Activated T-cell treated with anti-CD3 and anti-CD28 coated beads, Interleukin-2, amount 50 U/mL, for 24 hours (primary cell): Measurements from ENCODE around the gene PRKCH.
"Not testable (repeated sequence)": the region's sequence is repeated elsewhere in the genome, so short reads cannot be mapped to it uniquely, and the experiment has no call there.

Source experiments
- DNase-seq: peaks from one replicate; pipeline ENCODE4 v3.0.0-alpha.2; 2020
- H3K27ac Mint-ChIP-seq: 2 replicates; pipeline ENCODE4 v1.8.0; 2020; ENCODE audit warnings: mild to moderate bottlenecking, mixed read lengths
- H3K27me3 Mint-ChIP-seq: 2 replicates; pipeline ENCODE4 v1.8.0; 2020; ENCODE audit warnings: mixed read lengths
- H3K36me3 Mint-ChIP-seq: 2 replicates; pipeline ENCODE4 v1.8.0; 2020; ENCODE audit warnings: low read depth, mixed read lengths
- H3K4me1 Mint-ChIP-seq: 2 replicates; pipeline ENCODE4 v1.8.0; 2020; ENCODE audit warnings: low read depth, mixed read lengths
- H3K4me3 Mint-ChIP-seq: 2 replicates; pipeline ENCODE4 v1.8.0; 2020; ENCODE audit warnings: mild to moderate bottlenecking, moderate library complexity, mixed read lengths
- H3K9me3 Mint-ChIP-seq: 2 replicates; pipeline ENCODE4 v1.8.0; 2020; ENCODE audit warnings: mixed read lengths

The PRKCH gene

DNA sequence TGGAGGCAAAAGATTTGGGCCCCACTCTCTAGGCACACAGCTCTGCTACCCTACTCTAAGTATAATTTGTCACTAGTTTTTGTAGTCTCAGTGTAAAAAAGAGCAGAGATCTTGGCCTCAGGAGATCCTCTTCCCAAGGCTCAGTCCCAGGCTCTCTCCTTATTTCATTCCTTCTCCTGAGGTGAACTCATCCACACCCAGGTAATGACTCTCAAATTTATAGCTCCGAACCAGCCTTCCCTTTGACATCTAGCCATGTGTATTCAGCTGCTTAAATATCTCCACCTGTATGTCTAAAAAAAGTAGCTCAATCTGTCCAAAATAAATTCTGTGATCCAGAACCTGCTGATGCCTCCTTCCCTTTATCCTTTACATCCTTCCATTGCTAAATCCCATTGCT lies 200.4 kb downstream of the PRKCH start:
- peak overlapping the region; percentile 77 for H3K27ac Mint-ChIP-seq
- H3K4me3 Mint-ChIP-seq, result no peak overlapping the region
- H3K4me1 Mint-ChIP-seq, result peaks cover 93% of the 10 kb centered on the region
- H3K9me3 Mint-ChIP-seq, result no peaks in the 10 kb centered on the region
- DNase-seq, result no peak
- H3K36me3 Mint-ChIP-seq, result peaks cover 78% of the 10 kb centered on the region
- no peaks in the 10 kb centered on the region for H3K27me3 Mint-ChIP-seq

DNA sequence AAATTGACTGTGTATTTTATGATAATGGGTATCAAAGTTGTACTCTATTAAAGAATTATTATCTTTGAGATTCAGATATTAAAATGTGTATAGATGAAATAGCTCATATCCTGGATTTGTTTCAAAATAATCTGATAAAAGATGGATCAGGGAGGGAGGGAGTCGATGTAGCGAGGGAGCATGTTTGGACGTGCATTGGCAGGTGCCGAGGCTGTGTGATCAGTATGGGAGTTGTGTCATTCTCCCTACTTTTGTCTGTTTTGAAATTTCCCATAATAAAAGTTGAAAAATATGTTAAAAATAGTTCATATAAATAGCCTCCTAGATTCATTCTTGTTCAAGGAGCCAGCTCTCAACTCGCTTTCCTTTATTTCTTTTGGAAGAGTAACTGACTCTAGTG lies 202.4 kb downstream of the PRKCH start:
- no peak for DNase-seq
- Mint-ChIP-seq H3K27ac (peak overlapping the region; percentile 92), H3K9me3 (no peaks in the 10 kb centered on the region), H3K36me3 (peaks cover 83% of the 10 kb centered on the region), H3K4me1 (peaks cover 93% of the 10 kb centered on the region), H3K27me3 (no peaks in the 10 kb centered on the region), H3K4me3 (no peak overlapping the region)

DNA sequence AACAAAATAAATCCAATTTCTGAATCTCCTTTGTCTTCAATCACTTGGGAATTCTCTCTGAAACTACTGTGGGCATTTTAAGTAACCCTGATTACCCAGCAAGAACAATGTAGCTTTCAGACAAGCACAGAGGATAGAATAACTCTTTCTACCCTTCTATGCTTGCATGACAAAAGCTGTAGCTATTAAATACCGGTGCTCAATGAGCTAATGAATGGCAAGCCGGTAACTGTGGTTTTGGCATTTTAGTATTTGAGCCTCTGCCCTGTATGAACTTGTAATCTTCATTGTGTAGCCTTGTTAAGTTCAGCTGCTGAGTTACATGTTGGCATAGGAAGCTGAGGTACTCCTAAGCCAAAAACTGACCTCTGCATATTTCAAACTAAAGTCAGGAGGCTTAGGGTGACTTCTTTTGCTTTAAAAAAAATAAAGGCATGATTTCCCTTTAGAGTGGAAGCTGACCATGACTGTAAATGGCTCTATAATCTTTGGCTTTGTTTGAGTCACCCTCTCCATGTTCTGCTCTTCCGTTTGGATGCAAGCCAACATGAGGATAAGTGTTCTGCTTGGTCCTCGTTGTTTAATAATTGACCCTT lies 202.9 kb downstream of the PRKCH start:
- no peak for DNase-seq
- Mint-ChIP-seq H3K9me3 (no peaks in the 10 kb centered on the region), H3K4me3 (peak overlapping the region; percentile 51), H3K27ac (peak overlapping the region; percentile 92), H3K27me3 (no peaks in the 10 kb centered on the region), H3K4me1 (peaks cover 93% of the 10 kb centered on the region), H3K36me3 (peaks cover 83% of the 10 kb centered on the region)

- no peak for DNase-seq
- Mint-ChIP-seq H3K27me3 (no peaks in the 10 kb centered on the region), H3K4me1 (peaks cover 88% of the 10 kb centered on the region), H3K4me3 (peak overlapping the region; percentile 51), H3K36me3 (peaks cover 82% of the 10 kb centered on the region), H3K9me3 (no peaks in the 10 kb centered on the region), H3K27ac (peak overlapping the region; percentile 92)
Observed at GRCh38 chr14:61524936-61525292, 203.5 kb downstream of the PRKCH start.

GRCh38 chr14:61525293-61526011 lies 204.1 kb downstream of the PRKCH start:
- Mint-ChIP-seq H3K4me3 (peak overlapping the region; percentile 51), H3K9me3 (no peaks in the 10 kb centered on the region), H3K36me3 (peaks cover 83% of the 10 kb centered on the region), H3K27ac (peak overlapping the region; percentile 92), H3K27me3 (no peaks in the 10 kb centered on the region), H3K4me1 (peaks cover 89% of the 10 kb centered on the region)
- peak; percentile 71 for DNase-seq

GRCh38 chr14:61526405-61527312 lies 205.3 kb downstream of the PRKCH start:
- peak overlapping the region; percentile 92 for H3K27ac Mint-ChIP-seq
- H3K9me3 Mint-ChIP-seq, result no peaks in the 10 kb centered on the region
- peaks cover 95% of the 10 kb centered on the region for H3K4me1 Mint-ChIP-seq
- DNase-seq, result no peak
- H3K36me3 Mint-ChIP-seq, result peaks cover 88% of the 10 kb centered on the region
- H3K4me3 Mint-ChIP-seq, result no peak overlapping the region
- H3K27me3 Mint-ChIP-seq, result no peaks in the 10 kb centered on the region

DNA sequence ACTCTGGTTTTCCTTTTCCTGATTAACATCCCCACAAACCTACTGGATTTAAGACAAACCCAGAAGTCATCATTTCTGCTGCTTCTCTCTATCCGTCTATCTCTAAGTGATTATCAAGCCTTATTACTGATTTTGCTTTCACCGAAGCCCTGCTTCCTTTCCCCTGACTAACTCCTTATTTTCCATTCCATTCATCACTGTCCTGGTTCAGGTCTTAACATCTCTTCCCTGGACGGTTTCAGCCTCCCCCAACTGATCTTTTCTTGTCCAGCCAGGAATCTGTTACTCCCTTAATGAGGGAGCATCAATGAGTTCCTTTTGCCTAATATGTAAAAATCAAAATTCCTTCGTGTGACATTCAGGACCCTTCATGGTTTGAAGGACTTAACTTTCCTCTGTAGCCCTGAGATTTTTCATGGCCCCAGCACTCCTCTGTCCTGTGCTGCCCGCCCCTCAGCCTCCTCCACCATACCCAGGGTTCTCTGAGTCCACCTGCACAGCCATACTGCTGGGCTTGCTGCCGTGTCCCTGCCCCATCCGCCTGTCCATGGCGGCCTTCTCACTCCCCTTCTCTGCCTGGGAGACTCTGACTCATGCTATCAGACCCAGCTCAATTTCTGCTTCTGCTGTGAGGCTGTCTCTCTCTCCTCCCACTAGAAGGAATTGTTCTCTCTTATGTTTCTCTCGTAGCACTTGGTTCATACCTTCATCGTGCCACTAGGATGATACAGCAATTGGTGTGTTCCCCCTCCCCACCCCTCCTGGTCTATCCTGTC lies 206.1 kb downstream of the PRKCH start:
- H3K9me3 Mint-ChIP-seq, result no peaks in the 10 kb centered on the region
- peaks cover 95% of the 10 kb centered on the region for H3K4me1 Mint-ChIP-seq
- peak overlapping the region; percentile 92 for H3K27ac Mint-ChIP-seq
- peak overlapping the region; percentile 9 for H3K4me3 Mint-ChIP-seq
- H3K27me3 Mint-ChIP-seq, result no peaks in the 10 kb centered on the region
- DNase-seq, result no peak
- H3K36me3 Mint-ChIP-seq, result peaks cover 88% of the 10 kb centered on the region

DNA sequence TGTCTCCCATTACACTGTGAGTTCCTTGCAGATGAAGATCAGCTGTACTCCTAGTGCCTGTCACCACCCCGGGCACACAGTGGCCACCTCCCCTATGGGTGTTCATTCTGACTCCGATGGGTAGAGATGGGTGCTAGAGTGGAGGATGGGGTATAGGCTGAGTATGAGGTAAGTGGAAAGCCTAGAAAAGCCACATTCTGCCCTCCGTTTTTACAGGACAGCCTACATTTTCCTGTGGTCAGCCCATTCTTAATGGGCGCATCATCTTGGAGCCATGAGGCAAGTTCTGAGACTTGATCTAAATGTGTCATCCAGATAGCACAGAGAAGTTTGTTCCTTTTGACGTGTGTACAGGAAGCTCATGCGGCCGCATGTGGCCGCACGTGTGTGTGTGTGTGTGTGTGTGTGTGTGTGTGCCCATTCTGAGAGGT lies 207.2 kb downstream of the PRKCH start:
- peaks cover 90% of the 10 kb centered on the region for H3K36me3 Mint-ChIP-seq
- peak overlapping the region; percentile 13 for H3K4me3 Mint-ChIP-seq
- DNase-seq, result no peak
- peaks cover 95% of the 10 kb centered on the region for H3K4me1 Mint-ChIP-seq
- H3K27me3 Mint-ChIP-seq, result no peaks in the 10 kb centered on the region
- H3K9me3 Mint-ChIP-seq, result no peaks in the 10 kb centered on the region
- peak overlapping the region; percentile 92 for H3K27ac Mint-ChIP-seq

DNA sequence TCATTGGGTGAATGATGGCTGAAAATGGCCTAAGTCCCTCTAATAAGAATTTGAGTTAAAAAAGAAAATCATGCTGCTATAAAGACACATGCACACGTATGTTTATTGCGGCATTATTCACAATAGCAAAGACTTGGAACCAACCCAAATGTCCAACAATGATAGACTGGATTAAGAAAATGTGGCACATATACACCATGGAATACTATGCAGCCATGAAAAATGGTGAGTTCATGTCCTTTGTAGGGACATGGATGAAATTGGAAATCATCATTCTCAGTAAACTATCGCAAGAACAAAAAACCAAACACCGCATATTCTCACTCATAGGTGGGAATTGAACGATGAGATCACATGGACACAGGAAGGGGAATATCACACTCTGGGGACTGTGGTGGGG lies 208.0 kb downstream of the PRKCH start:
- H3K9me3 Mint-ChIP-seq, DNase-seq, H3K27me3 Mint-ChIP-seq, H3K4me3 Mint-ChIP-seq: not testable (repeated sequence)
- peaks cover 95% of the 10 kb centered on the region for H3K4me1 Mint-ChIP-seq
- peak overlapping the region; percentile 92 for H3K27ac Mint-ChIP-seq
- peaks cover 92% of the 10 kb centered on the region for H3K36me3 Mint-ChIP-seq

DNA sequence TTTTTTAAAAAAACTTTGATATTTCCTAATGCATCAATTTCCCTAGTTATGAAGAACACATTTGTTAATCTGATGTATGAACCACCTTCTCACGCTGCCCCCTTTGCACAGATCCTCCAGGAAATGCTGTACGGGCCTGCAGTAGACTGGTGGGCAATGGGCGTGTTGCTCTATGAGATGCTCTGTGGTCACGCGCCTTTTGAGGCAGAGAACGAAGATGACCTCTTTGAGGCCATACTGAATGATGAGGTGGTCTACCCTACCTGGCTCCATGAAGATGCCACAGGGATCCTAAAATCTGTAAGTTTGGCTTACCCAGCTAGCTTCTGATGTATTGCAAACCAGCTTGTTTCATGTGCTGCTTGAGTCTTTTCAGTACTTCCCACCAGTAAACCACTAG lies 208.9 kb downstream of the PRKCH start:
- peak overlapping the region; percentile 80 for H3K27ac Mint-ChIP-seq
- peaks cover 94% of the 10 kb centered on the region for H3K4me1 Mint-ChIP-seq
- DNase-seq, result no peak
- no peaks in the 10 kb centered on the region for H3K27me3 Mint-ChIP-seq
- no peaks in the 10 kb centered on the region for H3K9me3 Mint-ChIP-seq
- no peak overlapping the region for H3K4me3 Mint-ChIP-seq
- H3K36me3 Mint-ChIP-seq, result peaks cover 96% of the 10 kb centered on the region

DNA sequence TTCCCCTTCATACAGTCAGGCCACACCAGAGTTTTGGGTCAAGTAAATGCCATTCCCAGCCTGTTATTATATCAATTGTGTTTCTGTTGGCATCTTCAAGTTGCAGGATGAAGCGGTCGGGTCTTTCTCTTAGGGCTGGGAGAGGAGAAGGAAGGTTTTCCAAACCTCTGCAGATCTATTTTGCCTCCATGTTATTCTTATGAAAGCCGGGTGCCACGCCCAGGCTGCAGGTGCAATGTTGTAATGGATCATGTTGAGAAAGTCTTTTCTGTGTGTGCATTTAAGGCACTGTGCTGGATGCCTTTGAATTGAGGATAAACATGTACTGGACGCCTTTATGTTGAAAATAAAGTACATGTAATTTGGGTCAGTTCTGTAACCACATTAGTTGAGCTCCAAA lies 209.5 kb downstream of the PRKCH start:
- no peaks in the 10 kb centered on the region for H3K27me3 Mint-ChIP-seq
- DNase-seq, result no peak
- peaks cover 94% of the 10 kb centered on the region for H3K4me1 Mint-ChIP-seq
- H3K4me3 Mint-ChIP-seq, result no peak overlapping the region
- peak overlapping the region; percentile 80 for H3K27ac Mint-ChIP-seq
- H3K9me3 Mint-ChIP-seq, result no peaks in the 10 kb centered on the region
- H3K36me3 Mint-ChIP-seq, result peaks cover 96% of the 10 kb centered on the region

DNA sequence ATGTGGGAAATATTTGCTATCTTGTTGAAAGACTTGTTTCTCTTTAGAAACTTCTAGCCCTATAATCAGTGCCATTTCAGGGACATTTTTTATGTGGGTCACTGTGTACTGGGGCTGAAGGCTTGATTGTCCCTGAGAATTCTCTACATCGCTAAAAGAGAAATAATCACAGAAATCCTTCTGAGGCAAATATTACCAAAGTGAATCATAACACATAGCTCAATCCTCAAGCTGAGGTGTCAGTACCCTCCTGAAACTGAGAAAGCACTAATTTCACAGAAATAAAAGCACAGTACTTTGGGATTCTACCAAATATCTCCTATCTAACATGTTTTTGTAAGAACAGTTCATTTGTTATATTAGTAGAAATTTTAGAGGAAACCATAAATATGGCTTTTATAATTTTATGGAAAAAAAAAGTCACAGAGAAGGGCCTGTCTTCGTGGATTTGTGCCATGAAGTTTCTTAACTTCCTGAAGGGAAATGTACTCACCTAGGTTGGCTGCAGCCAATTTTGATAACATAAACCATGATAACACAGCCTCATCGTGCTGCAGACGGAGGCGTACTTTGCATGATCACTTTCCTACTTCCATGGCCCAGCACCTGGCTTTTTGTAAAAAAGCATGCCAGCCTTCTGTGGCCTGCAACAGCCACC lies 210.2 kb downstream of the PRKCH start:
- Mint-ChIP-seq H3K4me3 (no peak overlapping the region), H3K27ac (peak overlapping the region; percentile 80), H3K4me1 (peaks cover 94% of the 10 kb centered on the region), H3K36me3 (peaks cover 96% of the 10 kb centered on the region), H3K9me3 (no peaks in the 10 kb centered on the region), H3K27me3 (no peaks in the 10 kb centered on the region)
- DNase-seq, result no peak

DNA sequence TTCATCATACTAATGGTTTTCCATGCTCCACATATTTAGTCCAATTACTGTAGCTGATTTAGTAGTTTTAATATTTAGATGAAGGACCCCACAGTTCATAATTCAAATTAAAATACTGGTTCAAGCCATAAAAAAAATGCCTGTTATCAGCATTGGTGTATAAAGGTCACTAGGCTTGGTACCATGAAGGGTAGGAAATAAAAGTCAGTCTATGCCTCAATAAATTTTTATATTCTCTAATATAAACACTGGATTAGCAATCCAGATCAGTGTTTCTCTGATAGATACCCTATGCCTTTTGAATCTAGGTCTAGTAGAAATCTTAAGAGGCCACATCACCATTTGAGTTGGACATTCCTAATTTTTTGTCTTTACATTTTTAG lies 210.7 kb downstream of the PRKCH start:
- Mint-ChIP-seq H3K36me3 (peaks cover 97% of the 10 kb centered on the region), H3K27ac (peak overlapping the region; percentile 93), H3K4me1 (peaks cover 94% of the 10 kb centered on the region)

GRCh38 chr14:61532763-61533162 lies 211.4 kb downstream of the PRKCH start:
- H3K27me3 Mint-ChIP-seq, result no peaks in the 10 kb centered on the region
- H3K9me3 Mint-ChIP-seq, result no peaks in the 10 kb centered on the region
- peak overlapping the region; percentile 93 for H3K27ac Mint-ChIP-seq
- H3K36me3 Mint-ChIP-seq, result peaks cover 97% of the 10 kb centered on the region
- no peak overlapping the region for H3K4me3 Mint-ChIP-seq
- no peak for DNase-seq
- peaks cover 94% of the 10 kb centered on the region for H3K4me1 Mint-ChIP-seq

More for the DNA sequence above, 210.7 kb downstream of the PRKCH start:
- no peak for DNase-seq
- Mint-ChIP-seq H3K9me3 (no peaks in the 10 kb centered on the region), H3K4me3 (no peak overlapping the region), H3K27me3 (no peaks in the 10 kb centered on the region)
